Endometrium (tissue), 2 donors: ENCODE data around the gene KIF16B.
A peak's percentile ranks its signal among the peaks of the same experiment; 100 is the strongest.
"Not testable (repeated sequence)": the region's sequence is repeated elsewhere in the genome, so short reads cannot be mapped to it uniquely, and the experiment has no call there.

ENCODE experiments used
- FAIRE-seq: peaks from 2 replicates; lab custom pipeline; 2012; peaks lifted over from hg19 to GRCh38; lab: Jason Lieb, UNC
- donor health status: control.
- donor health status: control.

Gene KIF16B

GRCh38 chr20:16475225-16475624 is 98.0 kb downstream of the KIF16B start:
- no peak for FAIRE-seq

- no peak for FAIRE-seq
Measured at GRCh38 chr20:16474363-16474762, 98.9 kb downstream of the KIF16B start.

- FAIRE-seq: no peak
Measured at GRCh38 chr20:16472045-16472872, 101.0 kb downstream of the KIF16B start.

- FAIRE-seq: no peak
Measured at GRCh38 chr20:16469395-16469905, 103.8 kb downstream of the KIF16B start.

- FAIRE-seq: no peak
Measured at GRCh38 chr20:16462711-16463110, 110.5 kb downstream of the KIF16B start.

GRCh38 chr20:16459019-16459700 is 114.1 kb downstream of the KIF16B start:
- FAIRE-seq: no peak

- no peak for FAIRE-seq
Measured at GRCh38 chr20:16457514-16457913, 115.7 kb downstream of the KIF16B start.

- no peak for FAIRE-seq
Measured at GRCh38 chr20:16455324-16455723, 117.9 kb downstream of the KIF16B start.

- FAIRE-seq: no peak
Measured at GRCh38 chr20:16451982-16452381, 121.3 kb downstream of the KIF16B start.

- FAIRE-seq: no peak
Measured at GRCh38 chr20:16451001-16451400, 122.2 kb downstream of the KIF16B start.

- no peak for FAIRE-seq
Measured at GRCh38 chr20:16446991-16447390, 126.3 kb downstream of the KIF16B start.

- FAIRE-seq: no peak
Measured at GRCh38 chr20:16446246-16446645, 127.0 kb downstream of the KIF16B start.

GRCh38 chr20:16445482-16445881 is 127.8 kb downstream of the KIF16B start:
- FAIRE-seq: no peak

- peak; percentile 91 for FAIRE-seq
Measured at GRCh38 chr20:16444057-16444777, 129.0 kb downstream of the KIF16B start.

GRCh38 chr20:16441546-16442164 is 131.6 kb downstream of the KIF16B start:
- no peak for FAIRE-seq

GRCh38 chr20:16440686-16441085 is 132.6 kb downstream of the KIF16B start:
- FAIRE-seq: no peak

GRCh38 chr20:16439540-16439939 is 133.7 kb downstream of the KIF16B start:
- FAIRE-seq: not testable (repeated sequence)

GRCh38 chr20:16438100-16438499 is 135.1 kb downstream of the KIF16B start:
- no peak for FAIRE-seq

GRCh38 chr20:16437387-16437996 is 135.8 kb downstream of the KIF16B start:
- FAIRE-seq: no peak

- FAIRE-seq: no peak
Measured at GRCh38 chr20:16434062-16434664, 139.1 kb downstream of the KIF16B start.

- no peak for FAIRE-seq
Measured at GRCh38 chr20:16433293-16433580, 140.0 kb downstream of the KIF16B start.
